GM19397 (cell line): ENCODE results near the gene MMP11.
"Not testable (repeated sequence)": the region's sequence is repeated elsewhere in the genome, so short reads cannot be mapped to it uniquely, and the experiment has no call there.

Experiments used
- ATAC-seq: cut with Tn5 transposase; IDR thresholded peaks from one replicate; pipeline ENCODE4 v1.9.1; 2021; ENCODE audit warnings: mild to moderate bottlenecking, moderate library complexity; ENCODE audit not compliant: unreplicated experiment

Gene MMP11, protein sequence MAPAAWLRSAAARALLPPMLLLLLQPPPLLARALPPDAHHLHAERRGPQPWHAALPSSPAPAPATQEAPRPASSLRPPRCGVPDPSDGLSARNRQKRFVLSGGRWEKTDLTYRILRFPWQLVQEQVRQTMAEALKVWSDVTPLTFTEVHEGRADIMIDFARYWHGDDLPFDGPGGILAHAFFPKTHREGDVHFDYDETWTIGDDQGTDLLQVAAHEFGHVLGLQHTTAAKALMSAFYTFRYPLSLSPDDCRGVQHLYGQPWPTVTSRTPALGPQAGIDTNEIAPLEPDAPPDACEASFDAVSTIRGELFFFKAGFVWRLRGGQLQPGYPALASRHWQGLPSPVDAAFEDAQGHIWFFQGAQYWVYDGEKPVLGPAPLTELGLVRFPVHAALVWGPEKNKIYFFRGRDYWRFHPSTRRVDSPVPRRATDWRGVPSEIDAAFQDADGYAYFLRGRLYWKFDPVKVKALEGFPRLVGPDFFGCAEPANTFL

DNA sequence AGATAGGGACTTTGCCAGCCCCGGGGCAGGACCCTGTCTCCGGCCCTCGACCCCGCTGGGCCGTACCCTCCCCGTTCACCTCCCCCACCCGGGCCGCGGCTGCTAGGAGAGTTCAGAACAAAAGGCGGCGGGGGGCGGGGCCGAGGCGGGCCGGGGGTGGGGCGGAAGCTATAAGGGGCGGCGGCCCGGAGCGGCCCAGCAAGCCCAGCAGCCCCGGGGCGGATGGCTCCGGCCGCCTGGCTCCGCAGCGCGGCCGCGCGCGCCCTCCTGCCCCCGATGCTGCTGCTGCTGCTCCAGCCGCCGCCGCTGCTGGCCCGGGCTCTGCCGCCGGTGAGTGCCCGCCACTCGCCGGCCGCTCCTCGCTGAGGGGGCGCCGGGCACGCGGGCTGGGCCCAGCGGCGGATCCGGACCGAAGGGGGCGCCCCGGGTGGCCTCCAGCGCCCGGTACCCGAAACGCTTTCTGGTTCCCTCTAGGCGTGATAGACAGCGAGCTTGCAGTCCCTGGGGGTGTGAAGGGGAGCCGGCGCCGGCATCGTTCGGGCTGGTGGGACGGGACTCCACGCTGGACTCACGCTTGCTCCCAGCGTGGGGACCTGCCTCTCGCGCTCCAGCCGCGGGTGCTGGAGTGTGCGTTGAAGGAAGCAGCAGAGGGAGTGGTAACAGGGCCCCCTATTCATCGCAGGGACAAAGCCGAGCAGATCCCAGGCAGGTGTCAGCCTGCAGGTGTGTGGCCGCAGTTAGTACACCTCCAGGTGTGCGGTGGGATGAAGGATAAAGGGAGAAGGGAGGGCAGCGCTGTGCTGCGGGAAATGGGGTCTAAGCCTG lies at the start of gene MMP11:
TSS of gene MMP11 (plus strand) at position 201 of the 825 bp plus-strand sequence. CDS start at position 223, 22 bp downstream.
- no peak for ATAC-seq

DNA sequence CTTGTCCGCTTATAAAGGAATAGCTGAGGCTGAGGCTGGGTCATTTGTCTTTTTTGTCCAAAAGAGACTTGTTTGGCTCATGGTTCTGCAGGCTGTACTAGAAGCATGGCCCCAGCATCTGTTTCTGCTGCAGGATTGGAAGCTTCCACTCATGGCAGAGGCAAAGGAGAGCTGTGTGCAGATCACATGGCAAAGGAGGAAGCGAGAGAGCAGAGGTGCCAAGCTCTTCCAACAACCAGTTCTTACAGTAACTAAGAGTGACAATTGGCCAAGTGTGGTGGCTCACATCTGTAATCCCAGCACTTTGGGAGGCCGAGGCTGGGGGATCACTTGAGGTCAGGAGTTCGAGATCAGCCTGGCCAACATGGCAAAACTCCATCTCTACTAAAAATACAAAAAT lies 44.5 kb upstream of the MMP11 start:
- not testable (repeated sequence) for ATAC-seq

DNA sequence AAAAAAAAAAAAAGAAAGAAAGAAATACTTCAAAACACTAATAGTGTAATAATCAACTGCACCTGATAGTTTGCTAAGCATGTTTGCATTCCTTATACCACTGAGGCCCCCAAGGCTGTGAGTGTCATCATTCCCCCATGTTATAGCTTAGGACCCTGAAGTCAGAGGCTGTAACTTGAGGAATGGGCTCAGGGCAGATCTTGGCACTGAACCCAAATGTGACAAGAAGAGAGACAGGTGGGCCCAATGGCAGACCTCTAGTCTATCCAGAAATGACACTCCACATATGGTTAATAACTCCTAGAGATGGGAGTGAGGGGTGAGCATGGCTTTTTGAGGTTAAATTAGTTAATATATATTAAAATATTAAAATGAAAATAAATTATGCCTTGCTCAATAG lies 35.0 kb upstream of the MMP11 start:
- ATAC-seq: no peak

DNA sequence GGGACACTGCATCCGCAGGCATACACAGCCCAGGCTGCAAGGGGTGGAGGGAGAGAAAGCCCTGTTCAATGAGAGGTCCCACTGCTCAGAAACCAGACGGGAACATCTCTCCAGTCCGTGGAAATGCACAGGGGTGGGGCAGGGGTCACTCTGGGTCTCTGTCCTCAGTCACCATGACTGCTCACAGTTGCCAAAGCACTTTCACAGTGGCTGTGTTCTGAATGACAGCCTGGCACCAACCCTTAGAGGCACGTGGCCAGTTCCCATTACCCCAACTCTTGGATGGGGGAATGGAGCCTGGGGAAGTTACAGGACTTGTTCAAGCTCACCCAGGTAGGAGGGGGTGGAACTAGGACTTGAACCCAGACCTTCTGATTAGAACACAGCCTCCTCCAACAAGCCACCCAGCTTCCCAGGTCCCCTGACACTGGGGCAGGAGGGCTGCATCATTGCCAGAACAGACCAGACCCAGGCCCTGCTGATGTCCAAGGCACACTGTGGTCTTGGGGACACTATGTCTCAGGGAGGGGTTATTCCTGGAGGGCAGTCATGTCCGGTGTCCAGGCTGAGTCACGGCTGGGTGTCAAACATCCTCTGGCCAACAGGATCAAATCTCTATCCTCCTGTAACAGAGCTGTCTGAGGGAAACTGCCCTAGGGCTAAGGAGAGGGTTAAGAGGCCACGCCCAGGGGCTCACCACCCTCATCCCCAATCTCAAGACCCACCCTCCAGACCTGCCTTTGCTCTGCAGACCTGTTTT lies 30.0 kb upstream of the MMP11 start:
- no peak for ATAC-seq

DNA sequence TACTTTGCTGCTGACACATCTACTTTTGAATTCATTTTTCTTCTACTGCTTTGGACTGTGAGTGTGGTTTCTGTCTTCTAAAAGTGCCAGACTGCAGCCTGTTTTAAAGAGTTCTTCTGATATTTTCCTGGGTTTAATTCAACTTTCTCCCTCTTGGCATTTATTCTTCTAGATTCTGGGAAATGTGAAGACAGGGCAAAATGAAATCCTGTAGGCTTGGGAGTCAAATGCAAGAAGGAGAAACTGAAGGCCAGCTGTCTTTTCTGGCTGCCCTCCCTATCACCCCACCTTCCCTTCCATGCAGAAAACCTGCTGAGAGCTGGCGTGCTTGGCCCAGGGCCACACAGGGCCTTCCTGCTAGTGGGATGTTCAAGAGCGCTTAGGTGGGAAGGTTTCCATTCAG lies 29.3 kb upstream of the MMP11 start:
- ATAC-seq: no peak

DNA sequence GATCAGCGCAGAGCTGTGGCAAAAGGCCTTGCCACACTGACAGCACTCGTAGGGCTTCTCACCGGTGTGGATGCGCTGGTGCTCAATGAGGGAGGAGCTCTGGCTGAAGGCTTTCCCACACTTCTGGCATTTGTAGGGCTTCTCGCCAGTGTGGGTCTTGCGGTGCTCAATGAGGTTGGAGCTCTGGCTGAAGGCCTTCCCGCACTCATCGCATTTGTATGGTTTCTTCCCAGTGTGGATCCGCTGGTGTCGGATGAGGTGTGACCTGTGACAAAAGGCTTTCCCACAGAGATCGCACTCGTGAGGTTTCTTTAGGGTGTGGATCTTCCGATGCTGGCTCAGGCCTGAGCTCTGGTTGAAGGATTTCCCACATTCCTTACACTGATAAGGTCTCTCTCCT lies 28.6 kb upstream of the MMP11 start:
- no peak for ATAC-seq

DNA sequence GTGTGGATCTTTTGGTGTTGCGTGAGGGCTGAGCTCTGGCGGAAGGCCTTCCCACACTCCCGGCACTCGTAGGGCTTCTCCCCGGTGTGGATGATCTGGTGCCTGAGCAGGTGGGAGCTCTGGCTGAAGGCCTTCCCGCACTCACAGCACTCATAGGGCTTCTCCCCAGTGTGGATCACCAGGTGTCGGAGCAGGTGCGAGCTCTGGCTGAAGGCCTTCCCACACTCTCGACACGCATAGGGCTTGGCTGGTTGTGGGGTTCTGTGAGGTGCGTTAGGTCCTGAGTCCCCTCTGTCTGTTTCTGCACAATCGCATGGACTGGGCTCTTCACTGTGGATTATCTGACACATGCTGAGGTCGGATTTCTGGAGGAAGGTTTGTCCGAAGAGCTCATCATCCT lies 28.2 kb upstream of the MMP11 start:
- ATAC-seq: no peak

DNA sequence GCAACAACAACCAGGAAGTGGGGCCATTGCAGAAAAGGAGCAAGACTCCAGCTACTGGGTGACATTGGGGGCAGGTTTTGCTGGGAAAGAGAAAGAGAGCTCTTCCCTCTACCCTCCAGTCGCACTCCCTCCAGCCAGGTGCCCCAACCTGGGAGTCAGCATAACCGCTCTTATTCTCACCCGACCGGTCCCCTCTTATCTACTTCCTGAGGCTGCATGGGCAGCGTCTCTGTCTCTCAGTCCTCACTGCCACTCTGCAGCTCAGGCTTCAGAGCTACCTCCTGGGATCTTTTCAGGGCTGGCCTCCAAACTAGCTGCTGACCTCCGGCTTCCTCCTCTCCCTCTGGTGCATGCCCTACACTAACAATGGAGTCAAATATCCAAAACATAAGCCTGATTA lies 26.9 kb upstream of the MMP11 start:
- no peak for ATAC-seq

DNA sequence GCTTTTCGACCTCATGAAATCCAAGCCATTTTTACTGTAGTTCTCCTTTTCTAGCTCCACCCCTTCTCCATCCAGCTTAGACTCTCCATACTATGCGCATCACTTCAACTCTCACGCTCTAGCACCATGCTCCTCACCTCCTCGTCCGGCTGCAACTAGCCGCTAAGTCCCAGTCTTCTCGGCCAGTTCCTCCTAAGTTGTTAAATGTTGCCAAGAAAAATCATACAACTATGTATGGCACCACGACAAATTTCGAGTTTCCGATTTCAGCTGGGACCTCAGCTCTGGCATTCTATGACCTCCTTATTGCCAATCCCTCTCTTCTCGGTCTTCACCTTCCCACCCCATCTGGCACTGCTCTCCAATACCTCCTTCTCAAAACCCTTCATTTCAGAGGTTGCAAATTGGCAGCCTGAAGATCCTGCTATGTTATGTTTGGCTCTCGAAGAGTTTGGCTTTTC lies 22.8 kb upstream of the MMP11 start:
- no peak for ATAC-seq

DNA sequence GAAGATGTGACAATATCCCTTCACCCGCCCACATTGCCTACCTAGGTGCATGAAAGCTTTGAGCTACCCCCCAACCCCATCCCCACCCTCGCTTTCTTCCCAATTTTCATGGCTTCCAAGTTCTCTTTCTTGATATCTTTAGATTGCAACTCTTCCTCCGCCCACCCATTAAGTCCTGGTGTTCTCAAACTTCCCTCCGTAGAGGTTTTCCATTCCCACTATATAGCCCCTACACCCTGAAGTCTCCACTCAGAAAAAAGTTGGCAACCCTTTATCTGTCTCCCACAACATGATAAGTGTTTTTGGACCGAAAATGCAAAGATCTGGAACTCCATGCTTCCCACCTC lies 22.3 kb upstream of the MMP11 start:
- no peak for ATAC-seq

DNA sequence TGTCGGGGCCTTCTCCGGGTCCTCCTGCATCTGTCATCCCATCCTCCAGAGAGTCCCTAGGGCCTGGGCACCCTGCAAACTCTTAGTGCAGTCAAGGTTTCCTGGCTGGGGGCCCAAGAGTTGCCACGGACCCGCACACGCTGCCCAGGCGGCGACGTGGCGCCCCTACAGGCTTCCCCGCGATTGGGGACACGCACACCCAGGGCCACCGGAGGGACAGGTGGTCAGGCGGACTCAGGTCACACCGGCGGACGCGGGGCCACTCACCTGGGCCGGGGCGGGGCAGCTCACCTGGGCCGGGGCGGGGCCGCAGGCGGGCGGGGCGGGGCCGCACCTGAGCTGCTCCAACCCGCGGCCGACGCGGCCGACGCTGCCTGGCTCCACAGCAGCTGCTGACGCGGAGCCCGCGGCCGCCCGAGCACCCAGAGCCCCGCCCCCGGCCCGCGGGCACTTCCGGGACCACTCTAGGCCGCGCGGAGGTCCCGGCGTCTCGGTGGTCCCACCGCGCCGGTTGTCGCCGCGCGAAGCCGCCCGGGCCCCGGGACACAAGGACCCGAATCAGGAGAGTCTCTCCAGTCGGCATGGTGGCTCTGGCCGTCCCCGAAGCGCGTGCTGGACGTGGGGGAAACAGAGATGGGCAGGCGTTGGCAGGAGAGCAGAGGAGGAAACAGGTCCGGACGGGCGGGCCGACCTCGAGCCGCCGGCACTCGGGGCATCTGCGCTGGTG lies 21.8 kb upstream of the MMP11 start, which contains the start of gene ZNF70:
TSS of gene ZNF70 (minus strand) at position 399 of the 727 bp plus-strand sequence. CDS start 5,972 bp downstream, outside the sequence.
- peak; percentile 77 for ATAC-seq

DNA sequence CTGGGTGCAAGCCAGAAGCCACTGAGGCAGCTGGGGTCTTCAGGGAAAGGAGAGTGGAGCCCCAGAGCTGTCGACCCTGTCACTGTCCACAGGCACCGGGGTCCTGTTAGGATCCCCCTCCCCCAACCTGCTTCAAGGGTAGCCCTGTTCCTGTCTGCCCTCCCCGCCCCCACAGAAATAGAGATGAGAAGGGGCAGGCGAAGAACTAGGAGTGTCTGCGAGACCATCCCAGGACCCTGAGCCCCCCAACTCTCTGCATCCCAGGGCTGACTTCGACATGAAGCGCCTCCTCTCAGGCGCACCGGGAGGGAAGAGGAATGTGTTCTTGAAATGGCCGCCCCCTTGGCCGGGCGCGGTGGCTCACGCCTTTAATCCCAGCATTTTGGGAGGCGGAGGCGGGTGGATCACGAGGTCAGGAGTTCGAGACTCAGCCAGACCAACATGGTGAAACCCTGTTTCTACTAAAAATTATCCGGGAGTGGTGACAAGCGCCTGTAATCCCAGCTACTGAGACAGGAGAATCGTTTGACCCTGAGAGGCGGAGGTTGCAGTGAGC lies 21.1 kb upstream of the MMP11 start:
- ATAC-seq: peak; percentile 2

DNA sequence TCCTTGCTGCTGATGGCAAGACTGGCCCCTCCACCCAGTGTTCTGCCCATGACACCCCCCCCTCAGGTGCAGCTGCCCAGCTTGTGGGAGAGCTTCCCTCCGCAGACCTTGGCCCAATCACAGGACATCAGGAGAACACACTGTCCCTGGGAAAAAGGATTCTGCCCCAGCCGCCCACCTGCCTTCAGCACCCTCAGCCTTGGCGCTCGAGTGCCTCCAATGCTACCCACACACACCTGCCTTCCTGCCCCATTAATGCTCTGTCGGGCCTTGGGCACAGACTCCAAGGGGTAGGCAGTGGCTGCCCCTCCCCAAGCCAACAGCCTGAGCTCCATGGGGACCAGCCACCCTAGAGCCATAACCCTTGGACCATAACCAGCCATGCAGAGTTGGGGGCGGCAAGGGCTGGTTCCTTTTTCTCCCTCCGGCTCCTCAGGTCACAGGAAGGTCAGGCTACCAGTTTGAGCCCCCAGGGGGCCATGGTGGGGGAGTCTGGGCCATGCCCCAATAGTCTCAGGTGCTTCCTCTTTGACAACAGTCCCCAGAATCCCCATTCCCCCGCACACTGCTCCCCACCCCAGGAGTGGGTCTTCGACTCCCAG lies 20.5 kb upstream of the MMP11 start:
- no peak for ATAC-seq

DNA sequence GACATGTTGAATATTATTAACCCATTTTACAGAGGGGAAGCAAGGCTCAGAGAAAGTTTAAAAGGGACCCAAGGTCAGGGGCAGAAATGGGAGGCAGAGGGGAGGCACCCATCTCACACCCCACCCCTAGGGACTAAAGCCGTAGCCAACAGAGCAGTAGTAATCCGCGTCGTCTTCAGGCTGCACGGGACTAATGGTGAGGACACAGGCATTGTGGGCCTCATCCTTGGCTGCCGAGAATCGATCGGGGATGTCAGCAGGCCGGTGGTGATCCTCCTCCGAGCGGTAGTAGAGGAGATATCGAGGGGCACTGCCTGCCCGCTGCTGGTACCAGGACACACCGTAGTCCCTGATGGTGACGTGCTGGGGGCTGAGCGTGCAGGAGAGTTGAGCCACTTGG lies 19.9 kb upstream of the MMP11 start:
- no peak for ATAC-seq

DNA sequence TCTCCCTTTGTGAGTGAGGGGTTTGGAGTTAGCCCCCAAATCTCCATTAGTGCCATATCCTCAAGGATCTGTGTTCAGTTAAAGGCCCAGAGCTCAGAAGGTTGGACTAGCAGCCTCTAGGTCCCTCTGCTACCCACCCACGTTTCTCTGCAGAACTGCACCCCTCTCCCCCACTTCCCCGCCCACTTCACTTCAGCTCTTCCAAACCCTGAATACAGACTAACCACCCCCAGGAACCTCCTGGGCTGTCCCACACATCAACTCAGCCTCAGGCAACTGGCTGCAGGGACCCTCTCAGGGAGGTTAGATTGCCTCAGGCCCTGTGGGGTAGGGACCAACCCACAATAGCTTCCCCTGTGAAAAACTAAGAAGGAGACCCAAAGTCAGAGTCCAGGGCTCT lies 19.3 kb upstream of the MMP11 start:
- no peak for ATAC-seq

DNA sequence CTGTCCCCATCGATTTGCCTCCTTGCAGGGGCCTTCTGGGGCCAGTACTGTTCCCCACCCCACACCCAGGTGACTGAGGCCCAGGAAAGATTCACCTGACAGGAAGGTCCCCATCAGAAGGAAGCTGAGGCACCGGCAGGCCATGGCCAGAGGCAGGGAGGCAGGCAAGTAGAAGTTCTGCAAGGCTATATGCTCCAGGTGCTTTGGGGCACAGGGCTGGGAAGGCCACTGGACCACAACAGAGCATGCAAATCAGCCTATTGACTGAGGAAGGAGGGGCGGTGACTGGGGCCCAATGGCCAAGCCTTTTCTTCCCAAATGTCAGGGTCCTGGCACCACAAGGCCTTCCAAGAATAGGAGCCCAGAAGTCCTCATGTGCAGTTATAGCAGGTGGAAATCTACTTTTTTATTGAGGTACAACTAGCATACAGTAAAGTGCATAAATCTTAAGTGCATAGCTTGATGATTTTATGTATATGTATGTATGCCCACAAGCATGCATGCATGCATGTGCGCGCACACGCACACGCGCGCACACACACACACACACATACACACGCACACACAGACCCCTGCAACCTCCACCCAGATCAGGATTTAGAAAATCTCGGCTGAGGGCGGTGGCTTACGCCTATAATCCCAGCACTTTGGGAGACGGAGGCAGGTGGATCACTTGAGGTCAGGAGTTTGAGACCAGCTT lies 18.3 kb upstream of the MMP11 start, which contains the start of gene VPREB3:
TSS of gene VPREB3 (minus strand) at position 206 of the 700 bp plus-strand sequence. CDS start at position 144, 62 bp downstream.
- no peak for ATAC-seq

DNA sequence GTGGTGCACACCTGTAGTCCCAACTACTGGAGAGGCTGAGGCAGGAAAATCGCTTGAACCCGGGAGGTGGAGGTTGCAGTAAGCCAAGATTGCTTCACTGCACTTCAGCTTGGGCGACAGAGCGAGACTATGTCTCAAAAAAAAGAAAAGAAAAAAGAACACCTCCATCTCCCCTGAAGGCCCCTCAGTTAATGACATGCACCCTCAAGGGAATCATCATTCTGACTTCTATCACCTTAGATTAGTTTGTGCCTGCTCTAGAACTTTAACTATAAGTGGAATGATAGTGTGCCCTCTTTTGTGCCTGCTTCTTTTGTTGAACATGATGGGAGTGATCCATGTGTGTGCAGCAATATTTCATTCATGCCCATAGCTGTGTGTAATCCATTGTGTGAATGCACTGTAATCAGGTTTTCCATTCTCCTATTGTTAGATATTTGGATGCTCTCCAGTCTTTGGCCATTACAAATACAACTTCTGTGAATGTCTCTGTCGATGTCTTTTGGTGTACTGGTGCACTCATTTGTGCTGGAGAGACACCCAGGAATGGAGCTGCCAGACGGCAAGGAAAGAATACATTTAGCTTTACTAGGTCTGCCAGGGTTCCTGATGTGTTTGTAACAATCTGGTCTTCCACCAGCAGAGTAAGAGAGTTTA lies 17.5 kb upstream of the MMP11 start:
- ATAC-seq: no peak

DNA sequence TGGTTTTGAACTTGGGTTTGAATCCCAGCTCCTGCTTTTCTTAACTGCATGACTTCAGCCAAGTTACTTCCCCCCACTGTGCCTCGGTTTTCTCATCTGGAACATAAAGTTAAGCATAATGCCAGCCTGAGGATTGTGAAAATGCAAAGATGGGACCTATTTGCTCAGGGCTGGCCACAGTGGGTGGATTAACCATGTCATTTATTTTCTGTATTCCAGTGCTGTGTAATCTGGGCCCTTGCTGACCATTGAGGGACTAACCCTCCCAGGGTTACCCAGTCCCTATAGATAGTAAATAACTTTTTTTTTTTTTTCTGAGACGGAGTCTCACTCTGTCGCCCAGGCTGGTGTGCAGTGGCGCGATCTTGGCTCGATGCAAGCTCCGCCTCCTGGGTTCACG lies 16.9 kb upstream of the MMP11 start:
- ATAC-seq: no peak
